Small intestine (tissue), 7 donors: ENCODE measurements around the gene USP31. TPM values are rescaled to one million over a fixed set of nuclear protein-coding genes. Genes with fewer than 3 reads are reported as not detected.

Source experiments
- DNase-seq, 2 donors: peaks; one replicate each; pipeline versions ENCODE4 v3.0.0 to v3.0.0-alpha.2; 2013
- FAIRE-seq: peaks from 2 replicates; lab custom pipeline; 2012; peaks lifted over from hg19 to GRCh38; lab: Jason Lieb, UNC
- H3K27ac ChIP-seq, 3 donors: one replicate each; pipeline ENCODE4 v1.5.1; 2013; ENCODE audit warnings: low read length in 2 of 3, mild to moderate bottlenecking in 2 of 3, control low read depth in 1 of 3, inconsistent platforms in 1 of 3, low read depth in 1 of 3, moderate library complexity in 1 of 3
- H3K27me3 ChIP-seq, 3 donors: one replicate each; pipeline ENCODE4 v1.6.1; 2013; ENCODE audit warnings: low read length in 3 of 3, inconsistent platforms in 1 of 3; ENCODE audit not compliant: control insufficient read depth in 3 of 3, insufficient read depth in 3 of 3
- H3K36me3 ChIP-seq, 3 donors: one replicate each; pipeline ENCODE4 v1.6.1; 2013; ENCODE audit warnings: low read length in 3 of 3, inconsistent platforms in 1 of 3, low read depth in 1 of 3, mild to moderate bottlenecking in 1 of 3, moderate library complexity in 1 of 3; ENCODE audit not compliant: control insufficient read depth in 3 of 3, insufficient read depth in 2 of 3
- H3K4me1 ChIP-seq, 3 donors: one replicate each; pipeline ENCODE4 v1.6.1; 2013; ENCODE audit warnings: low read length in 2 of 3, inconsistent platforms in 1 of 3, low read depth in 1 of 3, mild to moderate bottlenecking in 1 of 3, moderate library complexity in 1 of 3; ENCODE audit not compliant: control insufficient read depth in 3 of 3, insufficient read depth in 2 of 3
- H3K4me3 ChIP-seq, 3 donors: one replicate each; pipeline ENCODE4 v1.5.1; 2013; ENCODE audit warnings: low read length in 3 of 3, control low read depth in 1 of 3, inconsistent platforms in 1 of 3, low read depth in 1 of 3, mild to moderate bottlenecking in 1 of 3, moderate library complexity in 1 of 3
- H3K9me3 ChIP-seq, 2 donors: one replicate each; pipeline ENCODE4 v1.6.1; 2013; ENCODE audit warnings: low read depth in 1 of 2, low read length in 1 of 2; ENCODE audit not compliant: control insufficient read depth in 2 of 2, insufficient read depth in 1 of 2
- WGBS, 3 donors: extraction: QIAGEN DNeasy Blood & Tissue Kit; methylation state at CpG; one replicate each; pipeline ENCODE4 v1.1.7; 2013; 5-methylcytosine and 5-hydroxymethylcytosine counted together
- polyA plus RNA-seq, 4 donors: library from polyadenylated mRNA; stranded (reverse) in 3 of 4; unstranded in 1 of 4; fragments of 200-250 nt in 3 of 4; fragments of 120-200 nt in 1 of 4; gene quantifications; one replicate each; pipeline versions ENCODE4 v1.2.1 to v1.2.3, GENCODE V29; 2013
- donor health status: healthy with polysubstance abuse.
- donor health status: control.
- donor health status: control.
- donor health status: Bipolar disorder and iron deficiency.
- donor health status: healthy.

Gene USP31
- polyA plus RNA-seq, 4 donors, result 0.89 to 3.1 (median 2.3) TPM

DNA sequence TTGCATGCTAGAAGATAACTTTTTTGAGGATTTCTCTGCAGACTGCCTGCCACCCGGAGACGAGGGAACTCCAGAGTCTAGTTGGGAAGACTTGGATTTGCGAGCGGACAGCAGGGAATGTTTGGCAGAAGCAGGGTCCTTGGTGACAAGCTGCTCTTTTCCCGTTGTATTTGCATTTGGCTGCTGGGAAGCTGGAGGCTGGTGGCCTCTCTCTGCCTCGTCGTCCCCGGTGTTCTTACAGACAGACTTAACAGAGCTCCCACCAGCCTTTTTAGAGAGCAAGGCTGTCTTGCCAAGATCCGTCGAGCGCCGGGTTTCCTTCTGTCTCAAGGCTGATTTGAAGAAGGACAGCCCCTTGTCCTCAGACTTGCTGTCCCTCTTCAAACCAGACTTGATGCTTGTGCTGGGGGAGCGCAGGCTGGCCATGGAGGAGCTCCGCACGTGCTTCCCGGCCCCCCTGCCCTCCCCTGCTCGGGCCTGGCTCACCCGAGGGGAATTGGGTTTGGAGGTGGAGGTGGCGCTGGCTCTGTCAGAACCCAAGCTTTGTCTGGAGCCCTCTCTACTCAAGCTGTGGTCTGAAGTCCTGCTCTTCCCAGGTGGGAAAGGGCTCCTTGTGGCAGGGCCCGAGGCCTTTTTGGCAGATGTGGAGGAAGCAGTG is 81.0 kb downstream of the USP31 start:
- H3K4me1 ChIP-seq, result no peaks in the 10 kb centered on the region
- H3K27me3 ChIP-seq, result no peaks in the 10 kb centered on the region
- DNase-seq (no peak), FAIRE-seq (no peak)
- 96% methylated on average over 20 of the region's 20 CpGs for WGBS, 3 donors
- no peak overlapping the region for H3K27ac ChIP-seq
- no peaks in the 10 kb centered on the region for H3K9me3 ChIP-seq
- peaks cover 0 to 25% (median 13%) of the 10 kb centered on the region in 3 donors for H3K36me3 ChIP-seq
- no peak overlapping the region for H3K4me3 ChIP-seq

DNA sequence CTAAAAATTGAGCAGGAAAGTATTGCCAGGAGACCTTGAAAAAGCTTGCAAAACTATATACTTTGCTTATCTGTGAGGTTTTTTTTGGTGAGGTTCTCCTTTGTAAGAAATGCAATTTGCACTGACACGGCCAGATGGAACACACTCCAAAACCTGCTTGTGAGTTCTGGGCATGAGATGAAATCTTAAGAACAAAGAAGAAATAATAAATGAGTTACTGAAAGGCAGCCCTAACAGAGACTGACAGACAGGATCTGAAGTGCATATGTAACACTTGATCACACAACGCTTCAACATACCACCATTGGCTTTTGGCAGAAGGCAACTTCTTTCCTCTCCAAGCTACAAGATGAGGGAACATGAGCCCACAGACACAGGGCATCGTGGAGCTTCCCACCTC is 82.6 kb downstream of the USP31 start:
- Histone ChIP-seq H3K27me3 (no peaks in the 10 kb centered on the region), H3K9me3 (no peaks in the 10 kb centered on the region), H3K4me1 (no peaks in the 10 kb centered on the region), H3K27ac (no peak overlapping the region), H3K36me3 (peaks cover 0 to 19% (median 13%) of the 10 kb centered on the region in 3 donors), H3K4me3 (no peak overlapping the region)
- DNase-seq (no peak), FAIRE-seq (no peak)
- WGBS, 3 donors, result 84 to 91% (median 89%) methylated on average over 3 of the region's 3 CpGs

DNA sequence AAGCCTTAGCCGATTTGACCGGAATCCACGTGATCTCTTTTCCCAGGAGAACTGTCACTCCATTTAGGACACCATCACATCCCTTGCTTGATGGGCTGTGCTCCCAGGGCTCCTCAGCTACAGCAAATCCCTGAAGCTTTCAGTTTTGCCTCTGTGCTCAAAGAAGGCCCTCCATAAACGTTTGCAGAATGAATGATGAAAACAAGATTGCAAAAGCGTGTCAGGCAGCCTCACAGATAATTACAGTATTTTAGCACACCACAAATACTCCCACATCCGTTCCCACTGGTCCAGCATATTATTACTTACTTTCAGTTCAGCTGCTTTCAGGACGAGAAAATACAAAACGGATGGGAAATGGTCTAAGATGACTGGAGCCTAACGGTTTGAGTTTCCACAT is 84.6 kb downstream of the USP31 start:
- Histone ChIP-seq H3K9me3 (no peaks in the 10 kb centered on the region), H3K36me3 (peaks cover 0 to 17% (median 13%) of the 10 kb centered on the region in 3 donors), H3K27me3 (no peaks in the 10 kb centered on the region), H3K27ac (no peak overlapping the region), H3K4me1 (no peaks in the 10 kb centered on the region), H3K4me3 (no peak overlapping the region)
- DNase-seq (peak in 1 of 2 donors; percentile 14), FAIRE-seq (no peak)
- 76 to 79% (median 77%) methylated on average over 9 of the region's 9 CpGs for WGBS, 3 donors

DNA sequence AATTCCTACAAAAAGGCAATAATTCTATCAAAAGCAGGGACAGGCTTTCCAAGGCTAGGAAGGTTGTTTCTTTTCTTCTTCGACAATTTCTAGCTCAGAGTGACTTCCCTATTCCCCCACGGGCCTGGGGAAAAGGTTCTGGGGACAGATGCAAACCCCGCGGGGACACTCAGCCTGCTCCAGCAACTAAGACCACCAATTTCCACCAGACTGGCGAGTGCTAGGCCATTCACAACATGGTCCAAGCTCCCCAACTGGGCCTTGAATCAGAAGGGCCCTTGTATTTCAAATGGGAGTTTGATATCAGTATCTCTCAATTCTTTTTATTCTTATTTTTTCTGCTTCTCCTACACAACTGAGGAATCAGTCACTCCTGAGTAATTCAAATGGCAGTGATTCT is 86.7 kb downstream of the USP31 start:
- no peak overlapping the region for H3K4me3 ChIP-seq
- no peaks in the 10 kb centered on the region for H3K4me1 ChIP-seq
- H3K27me3 ChIP-seq, result no peaks in the 10 kb centered on the region
- peaks cover 0 to 2% (median 0%) of the 10 kb centered on the region in 3 donors for H3K36me3 ChIP-seq
- no peak overlapping the region for H3K27ac ChIP-seq
- FAIRE-seq, result no peak
- DNase-seq, result no peak
- H3K9me3 ChIP-seq, result no peaks in the 10 kb centered on the region
- WGBS, 3 donors, result 81 to 86% (median 82%) methylated on average over 5 of the region's 5 CpGs

DNA sequence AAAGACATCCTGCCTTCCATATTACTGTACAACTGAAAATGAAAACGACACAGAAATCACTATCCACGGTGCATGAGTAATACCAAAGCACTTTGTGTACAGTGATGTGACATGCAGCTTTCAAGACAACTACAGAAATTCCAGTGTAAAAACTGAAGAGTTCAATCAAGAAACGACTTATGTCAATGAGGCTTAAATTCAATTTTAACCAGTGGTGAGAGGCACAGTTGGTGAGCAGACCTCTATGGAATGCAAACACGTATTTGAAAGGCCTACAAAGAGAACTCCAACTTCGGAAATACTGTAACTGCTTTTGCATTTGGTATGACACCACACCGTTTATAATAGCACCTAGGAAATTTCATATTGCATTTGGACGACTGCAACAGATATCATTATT is 87.6 kb downstream of the USP31 start:
- 68 to 72% (median 68%) methylated on average over 7 of the region's 7 CpGs for WGBS, 3 donors
- no peaks in the 10 kb centered on the region for H3K36me3 ChIP-seq
- H3K27me3 ChIP-seq, result no peaks in the 10 kb centered on the region
- H3K4me1 ChIP-seq, result no peaks in the 10 kb centered on the region
- no peak overlapping the region for H3K27ac ChIP-seq
- DNase-seq, result no peak
- no peaks in the 10 kb centered on the region for H3K9me3 ChIP-seq
- no peak overlapping the region for H3K4me3 ChIP-seq
- FAIRE-seq, result no peak

DNA sequence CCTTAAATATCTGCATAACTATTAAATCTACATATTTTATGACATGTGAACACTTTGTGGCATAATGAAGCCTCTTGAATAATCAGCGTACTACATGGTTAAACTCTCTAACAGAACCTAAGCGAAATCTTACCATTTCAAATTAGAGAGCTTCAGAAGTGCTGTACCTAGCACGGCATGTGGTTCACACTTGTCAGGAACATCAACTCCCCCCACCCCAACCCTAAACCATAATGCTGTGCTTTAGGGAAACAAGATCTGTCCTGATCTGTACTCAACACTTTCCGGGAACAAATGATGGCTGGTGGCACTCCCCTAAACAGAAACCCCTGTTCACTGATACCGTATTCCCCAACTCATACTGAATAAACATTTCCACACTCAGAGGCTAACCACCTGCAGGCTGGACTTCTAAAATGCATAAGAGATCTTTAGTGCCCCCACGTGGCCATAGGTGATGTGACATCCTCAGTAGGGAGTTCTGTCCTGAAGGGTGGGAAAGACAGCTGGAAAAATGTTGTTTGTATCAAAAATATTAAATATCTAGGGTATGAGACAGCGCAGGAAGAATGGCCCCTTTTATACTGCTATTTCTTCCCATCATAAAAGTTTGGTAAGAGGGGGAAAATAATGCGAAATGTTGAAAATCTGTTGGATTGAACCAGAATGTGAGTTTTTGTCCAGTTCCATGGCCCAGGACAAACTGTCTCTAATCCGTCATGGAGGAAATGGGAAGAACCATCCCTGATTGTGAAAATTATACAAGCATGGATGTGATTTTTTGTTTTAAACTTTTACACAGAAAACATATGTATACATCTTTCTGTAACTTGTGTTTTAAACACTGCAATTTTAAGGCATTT is 88.6 kb downstream of the USP31 start:
- H3K4me1 ChIP-seq, result no peaks in the 10 kb centered on the region
- 23 to 26% (median 25%) methylated on average over 9 of the region's 9 CpGs for WGBS, 3 donors
- no peak overlapping the region for H3K4me3 ChIP-seq
- no peaks in the 10 kb centered on the region for H3K36me3 ChIP-seq
- no peaks in the 10 kb centered on the region for H3K9me3 ChIP-seq
- DNase-seq (peak; percentile 67 to 69), FAIRE-seq (no peak)
- H3K27me3 ChIP-seq, result no peaks in the 10 kb centered on the region
- no peak overlapping the region for H3K27ac ChIP-seq

DNA sequence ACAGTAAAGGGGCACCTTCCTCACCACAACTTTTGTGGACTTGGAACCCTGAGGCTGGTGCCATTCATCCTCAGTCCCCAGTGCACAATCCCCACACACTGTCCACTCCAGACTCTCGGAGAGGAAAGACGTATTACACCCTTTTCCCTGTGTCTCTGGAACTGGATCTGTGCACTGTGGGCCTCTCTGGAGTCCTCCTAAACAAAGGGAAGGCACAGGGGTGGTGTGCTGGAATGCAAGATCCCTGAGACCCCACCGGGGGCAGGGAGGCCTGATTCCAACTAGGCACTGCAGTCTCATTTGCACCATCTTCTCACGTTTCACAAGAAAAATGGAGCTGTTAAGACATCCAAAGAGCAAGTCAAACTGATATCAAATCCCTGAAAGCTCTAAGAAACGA is 89.8 kb downstream of the USP31 start:
- no peaks in the 10 kb centered on the region for H3K27me3 ChIP-seq
- DNase-seq, result no peak
- no peaks in the 10 kb centered on the region for H3K36me3 ChIP-seq
- no peaks in the 10 kb centered on the region for H3K4me1 ChIP-seq
- H3K4me3 ChIP-seq, result no peak overlapping the region
- 50 to 57% (median 56%) methylated on average over 5 of the region's 5 CpGs for WGBS, 3 donors
- no peak overlapping the region for H3K27ac ChIP-seq
- no peak for FAIRE-seq
- no peaks in the 10 kb centered on the region for H3K9me3 ChIP-seq

DNA sequence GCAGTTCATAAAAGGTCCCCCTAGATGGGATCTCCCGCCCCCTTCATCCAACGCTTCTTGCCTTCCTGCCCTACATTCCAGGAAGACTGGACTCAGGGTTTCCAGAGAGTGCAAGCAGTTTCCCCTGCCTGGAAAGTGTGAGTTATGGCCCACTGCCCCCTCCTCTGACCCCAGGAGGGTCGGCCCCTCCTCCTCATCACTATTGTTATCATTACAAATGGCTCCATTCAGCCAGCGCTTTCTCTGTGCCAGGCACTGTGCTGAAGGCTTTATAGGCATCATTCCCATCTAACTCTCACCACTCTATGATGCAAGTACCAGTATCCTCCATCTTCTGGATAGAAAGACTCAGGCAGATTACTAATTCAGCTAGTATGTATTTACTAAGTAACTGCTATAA is 90.7 kb downstream of the USP31 start:
- Histone ChIP-seq H3K4me1 (no peaks in the 10 kb centered on the region), H3K4me3 (no peak overlapping the region), H3K27me3 (no peaks in the 10 kb centered on the region), H3K9me3 (no peaks in the 10 kb centered on the region), H3K36me3 (no peaks in the 10 kb centered on the region), H3K27ac (no peak overlapping the region)
- WGBS, 3 donors, result 48 to 73% (median 61%) methylated on average over 4 of the region's 4 CpGs
- DNase-seq, result no peak
- no peak for FAIRE-seq
